Kidney (tissue), 14 donors: ENCODE data around the gene SCARB1. TPM values are rescaled to one million over a fixed set of nuclear protein-coding genes. Genes with fewer than 3 reads are reported as not detected.

Experiments used
- DNase-seq, 5 donors: peaks; one replicate each; pipeline ENCODE4 v3.0.0-alpha.2; 2013 to 2020
- FAIRE-seq: peaks from 2 replicates; lab custom pipeline; 2012; peaks lifted over from hg19 to GRCh38; lab: Jason Lieb, UNC
- H3K27ac ChIP-seq, 2 donors: one replicate each; pipeline ENCODE4 v1.7.0; 2013; ENCODE audit warnings: low read depth in 2 of 2, low read length in 2 of 2, inconsistent platforms in 1 of 2
- H3K27me3 ChIP-seq: one replicate; pipeline ENCODE4 v1.7.1; 2013; ENCODE audit warnings: low read length, inconsistent platforms; ENCODE audit not compliant: control insufficient read depth, insufficient read depth
- H3K36me3 ChIP-seq, 3 donors: one replicate each; pipeline versions ENCODE4 v1.7.0 to v1.7.1; 2013; ENCODE audit warnings: low read length in 3 of 3, control low read depth in 1 of 3, inconsistent platforms in 1 of 3; ENCODE audit not compliant: insufficient read depth in 3 of 3, control insufficient read depth in 2 of 3
- H3K4me1 ChIP-seq, 3 donors: one replicate each; pipeline versions ENCODE4 v1.7.0 to v1.7.1; 2013; ENCODE audit warnings: low read length in 3 of 3, inconsistent platforms in 1 of 3, low read depth in 1 of 3; ENCODE audit not compliant: control insufficient read depth in 2 of 3, insufficient read depth in 2 of 3
- H3K4me3 ChIP-seq, 3 donors: one replicate each; pipeline versions ENCODE4 v1.7.0 to v1.8.1; 2013; ENCODE audit warnings: low read length in 3 of 3, control low read depth in 1 of 3, inconsistent platforms in 1 of 3
- H3K9ac ChIP-seq, 3 donors: one replicate each; pipeline versions ENCODE4 v1.7.0 to v1.7.1; 2013; ENCODE audit warnings: low read length in 3 of 3, control low read depth in 1 of 3, inconsistent platforms in 1 of 3
- H3K9me3 ChIP-seq, 3 donors: one replicate each; pipeline versions ENCODE4 v1.7.0 to v1.7.1; 2013; ENCODE audit warnings: low read length in 3 of 3, control low read depth in 1 of 3, inconsistent platforms in 1 of 3; ENCODE audit not compliant: control insufficient read depth in 2 of 3, insufficient read depth in 1 of 3
- CTCF ChIP-seq: IDR thresholded peaks from 3 replicates; pipeline ENCODE4 v1.5.1; 2012; ENCODE audit warnings: mild to moderate bottlenecking, moderate library complexity, borderline replicate concordance; ENCODE audit not compliant: insufficient read depth; ENCODE audit errors: extremely low read depth
- intact Hi-C: fragments of 100-400 bp; cut with DNase I; formaldehyde crosslinking; loops from one replicate; pipeline ENCODE4 v1.11.1; 2022
- polyA plus RNA-seq: library from polyadenylated mRNA; stranded (reverse); fragments of 350-450 nt; fragmentation: Illumina TruSeq; extraction: RNeasy Lipid Tissue Mini Kit (QIAGEN cat#74804); gene quantifications from one replicate; pipeline ENCODE4 v1.2.3, GENCODE V29; 2014; ENCODE audit warnings: low read depth, low replicate concordance; ENCODE audit not compliant: insufficient read depth
- total RNA-seq: library from RNA; stranded (reverse); fragmentation: NEBNext Ultra II Directional; extraction: Animal tissue kit (Norgen Biotek cat#: 25700); gene quantifications from one replicate; pipeline ENCODE4 v1.2.1, GENCODE V29; 2021
- donor health status: control.
- donor health status: control.
- donor health status: control.
- donor health status: control.
- donor health status: control.
- donor health status: DM: yes; HTN: yes; CAD: no.
- donor health status: Normal renal cell carcinoma (clear cell type).

SCARB1 gene
- total and polyA plus RNA-seq, 2 donors from 2014 or later, result 12.3 to 13.2 TPM

GRCh38 chr12:124821252-124822200 is 42.1 kb downstream of the SCARB1 start:
- Histone ChIP-seq H3K4me1 (no peaks in the 10 kb centered on the region), H3K9ac (no peak overlapping the region), H3K27ac (no peak overlapping the region), H3K4me3 (no peak overlapping the region), H3K36me3 (no peaks in the 10 kb centered on the region), H3K27me3 (no peaks in the 10 kb centered on the region), H3K9me3 (no peaks in the 10 kb centered on the region)
- FAIRE-seq, result no peak
- no peak for DNase-seq
- intact Hi-C loops, result no loop called here
- TF ChIP-seq CTCF, result no peak

GRCh38 chr12:124820199-124820598 is 43.5 kb downstream of the SCARB1 start:
- intact Hi-C loops, result no loop called here
- Histone ChIP-seq H3K4me3 (no peak overlapping the region), H3K4me1 (no peaks in the 10 kb centered on the region), H3K27ac (no peak overlapping the region), H3K36me3 (no peaks in the 10 kb centered on the region), H3K9me3 (no peaks in the 10 kb centered on the region), H3K27me3 (no peaks in the 10 kb centered on the region), H3K9ac (no peak overlapping the region)
- no peak for FAIRE-seq
- no peak for DNase-seq
- TF ChIP-seq CTCF, result no peak

- Histone ChIP-seq H3K9ac (no peak overlapping the region), H3K36me3 (no peaks in the 10 kb centered on the region), H3K9me3 (no peaks in the 10 kb centered on the region), H3K4me3 (no peak overlapping the region), H3K4me1 (no peaks in the 10 kb centered on the region), H3K27me3 (no peaks in the 10 kb centered on the region), H3K27ac (no peak overlapping the region)
- no peak for DNase-seq
- FAIRE-seq, result no peak
- no peak for TF ChIP-seq CTCF
- intact Hi-C loops, result no loop called here
Measured at GRCh38 chr12:124819525-124819924, 44.1 kb downstream of the SCARB1 start.
